ENCODE results near the gene GRP.

The GRP gene

GRCh38 chr18:59268127-59268720 lies 48.3 kb downstream of the GRP start:
- DNase-seq (ENCODE audit: low spot score) = no peak

- DNase-seq (ENCODE audit: low spot score) = no peak
Observed at GRCh38 chr18:59268721-59269562, 49.0 kb downstream of the GRP start.

DNA sequence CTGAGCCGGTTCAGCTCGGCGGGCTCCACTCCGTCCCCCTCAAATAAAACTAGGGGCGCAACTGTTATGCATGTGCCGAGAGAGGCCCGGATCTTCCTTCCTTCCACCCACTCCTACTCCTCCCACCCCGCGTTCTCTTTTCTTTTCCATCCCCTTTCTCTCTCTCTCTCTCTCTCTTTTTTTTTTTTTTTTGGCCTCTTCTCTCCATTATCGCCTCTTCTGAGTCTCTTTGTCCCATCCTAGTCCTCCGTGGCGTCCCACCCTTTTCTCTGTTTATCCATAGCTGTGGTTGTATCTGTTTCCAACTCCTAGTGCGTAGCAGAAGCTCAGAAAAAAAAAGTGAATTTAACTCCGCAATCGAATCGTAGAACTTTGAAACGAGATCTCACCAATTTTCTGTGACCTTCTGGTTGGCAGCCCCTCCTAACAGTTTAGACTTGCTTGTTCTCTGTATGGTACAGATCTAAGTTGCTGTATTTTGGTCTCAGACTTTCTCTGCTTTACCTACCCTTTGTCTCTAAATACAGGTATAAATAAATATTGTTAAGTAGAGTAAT lies 49.7 kb downstream of the GRP start:
- DNase-seq (ENCODE audit: low spot score) = no peak

GRCh38 chr18:59270689-59271257 lies 50.8 kb downstream of the GRP start:
- DNase-seq (ENCODE audit: low spot score) = no peak

GRCh38 chr18:59271606-59272220 lies 51.8 kb downstream of the GRP start:
- no peak for DNase-seq (ENCODE audit: low spot score)

DNA sequence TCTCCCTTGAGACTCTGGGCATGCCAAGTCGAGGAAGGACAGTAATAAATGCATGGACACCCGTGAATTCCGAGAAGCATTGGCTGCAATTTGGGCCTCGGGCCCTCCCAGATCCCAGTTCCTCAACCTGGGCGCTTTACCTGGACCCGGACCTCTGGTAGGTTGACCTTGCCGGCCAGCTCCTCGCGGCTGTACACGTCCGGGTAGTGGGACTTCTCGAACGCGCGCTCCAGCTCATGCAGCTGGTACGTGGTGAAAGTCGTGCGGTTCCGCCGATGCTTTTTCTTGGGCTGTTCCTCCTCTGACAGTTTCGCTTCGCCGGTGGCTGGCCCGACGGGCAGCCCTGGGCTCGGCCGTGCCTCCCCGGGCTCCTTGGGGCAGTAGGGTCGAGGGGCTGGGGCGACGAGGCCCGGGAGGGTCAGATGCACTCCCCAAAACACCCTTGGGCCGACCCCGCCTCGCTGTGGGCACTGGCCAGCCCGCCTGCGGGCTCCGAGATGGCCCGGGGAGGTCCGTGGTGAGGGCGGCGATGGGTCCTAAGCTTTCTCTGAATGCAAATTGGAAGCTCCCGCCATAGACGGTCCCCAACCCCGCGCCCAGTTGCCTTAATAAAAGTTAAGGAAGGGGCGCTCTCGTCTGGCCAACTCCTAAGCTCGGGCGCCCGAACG lies 52.4 kb downstream of the GRP start:
- DNase-seq (ENCODE audit: low spot score) = no peak

DNA sequence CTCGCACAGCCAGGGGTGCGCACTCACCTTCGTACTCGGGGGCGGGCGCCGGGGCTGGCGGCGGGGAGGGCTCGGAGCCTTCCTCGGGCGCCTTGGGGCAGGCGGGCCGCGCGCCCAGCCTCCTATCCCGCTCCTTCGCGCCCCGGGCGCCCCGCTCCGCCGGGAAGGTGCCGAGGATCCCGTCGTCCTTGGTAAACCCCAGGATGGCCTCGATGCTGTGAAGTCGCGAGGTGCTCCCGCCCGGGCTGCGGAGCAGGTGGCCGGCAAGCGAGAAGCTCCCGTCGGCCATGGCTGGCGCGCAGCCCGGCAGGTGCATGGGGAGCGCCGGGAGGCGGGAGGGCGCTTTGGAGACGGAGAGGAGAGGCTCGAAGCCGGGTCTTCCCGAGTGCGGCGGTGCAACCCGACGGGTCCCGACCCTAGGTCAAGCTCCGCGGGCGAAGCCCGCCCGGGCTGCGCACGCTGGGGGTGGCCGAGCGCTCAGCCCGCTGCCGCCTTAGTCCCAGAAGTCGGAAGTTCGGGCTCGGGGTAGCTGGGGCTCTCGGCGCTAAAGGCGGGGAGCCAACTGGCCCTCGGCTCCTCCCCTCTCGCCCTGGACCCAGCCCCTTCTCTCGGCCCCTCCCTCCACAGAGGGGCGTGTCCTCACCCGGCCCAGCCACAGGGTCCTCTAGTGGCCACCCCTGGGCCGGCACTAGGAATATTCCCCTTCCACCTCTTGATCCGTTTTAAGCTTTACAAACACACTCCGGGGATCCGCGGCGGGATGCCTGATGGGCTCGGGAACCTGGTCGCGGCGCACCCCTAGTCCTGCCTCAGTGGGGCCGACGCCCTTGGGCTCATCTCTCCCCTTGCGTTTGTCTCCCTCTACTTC lies 53.2 kb downstream of the GRP start, which contains the start of gene RAX:
TSS of gene RAX (minus strand) at position 564 of the 868 bp plus-strand sequence. CDS start at position 316, 248 bp downstream.
- DNase-seq (ENCODE audit: low spot score) = no peak

- no peak for DNase-seq (ENCODE audit: low spot score)
Observed at GRCh38 chr18:59273759-59274532, 54.0 kb downstream of the GRP start.

DNA sequence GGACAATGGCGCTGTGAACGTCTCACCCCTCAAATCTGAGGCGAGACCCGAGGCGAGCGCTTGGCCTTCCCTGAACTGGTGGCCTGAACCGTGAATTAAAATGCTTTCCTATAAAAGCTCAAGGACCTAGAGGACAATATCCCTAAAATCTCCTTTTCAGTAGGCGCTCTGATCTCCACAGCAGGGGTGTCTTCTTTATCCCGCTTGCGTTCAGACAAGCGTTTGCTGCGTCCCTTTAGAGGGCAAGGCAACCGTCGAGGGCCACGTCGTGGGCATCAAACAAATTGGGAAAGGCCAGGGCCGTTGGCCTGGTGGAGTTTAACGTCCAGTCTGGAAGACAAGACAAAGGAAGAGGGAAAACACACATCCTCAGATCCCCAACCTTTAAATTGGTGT lies 54.6 kb downstream of the GRP start:
- DNase-seq (ENCODE audit: low spot score) = no peak

GRCh38 chr18:59275406-59275949 lies 55.5 kb downstream of the GRP start:
- no peak for DNase-seq (ENCODE audit: low spot score)

GRCh38 chr18:59276047-59276446 lies 56.1 kb downstream of the GRP start:
- no peak for DNase-seq (ENCODE audit: low spot score)

- no peak for DNase-seq (ENCODE audit: low spot score)
Observed at GRCh38 chr18:59278793-59279192, 58.8 kb downstream of the GRP start.

DNA sequence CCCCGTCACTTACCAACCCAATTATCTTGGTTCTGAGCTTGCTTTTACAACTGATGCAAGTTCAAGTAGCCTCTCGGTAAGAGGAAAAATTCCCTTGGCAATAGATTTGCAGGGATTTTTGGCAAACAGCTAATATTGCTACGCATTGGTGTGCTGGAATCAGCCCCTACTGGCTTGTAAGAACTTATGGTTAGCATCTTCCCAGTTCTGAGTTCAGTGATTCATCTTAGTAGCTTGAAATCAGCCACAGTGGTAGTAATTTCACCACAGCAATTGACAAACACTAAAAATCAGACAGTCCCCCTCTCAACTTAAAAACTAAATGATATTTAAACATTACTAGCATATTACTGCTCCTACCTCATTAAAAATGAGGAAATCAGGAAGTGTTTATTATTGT lies 59.2 kb downstream of the GRP start:
- no peak for DNase-seq (ENCODE audit: low spot score)

DNA sequence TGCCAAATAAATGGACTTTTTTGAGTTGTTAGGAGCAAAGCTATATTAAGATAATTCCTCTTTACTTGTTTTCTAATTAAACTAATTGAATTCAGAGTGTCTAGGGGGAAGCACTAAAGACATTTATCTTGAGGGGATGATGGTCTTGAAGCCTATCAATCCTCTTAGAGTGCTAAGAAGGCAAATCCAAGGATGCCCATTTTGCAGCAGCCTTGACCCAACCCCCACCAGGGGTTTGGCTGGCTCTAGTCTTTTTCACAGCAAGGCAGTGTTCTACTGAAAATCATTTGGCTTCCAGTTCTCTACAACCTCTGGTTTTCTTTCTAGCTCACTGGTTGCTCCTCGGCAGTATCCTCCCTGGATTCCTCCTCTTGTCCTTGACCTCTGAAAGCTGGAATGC lies 59.8 kb downstream of the GRP start:
- no peak for DNase-seq (ENCODE audit: low spot score)
